T-cell (primary cell): ENCODE results near the gene BANK1. TPM values are rescaled to one million over a fixed set of nuclear protein-coding genes. Genes with fewer than 3 reads are reported as not detected.

Source experiments
- ATAC-seq, 4 experiments: fragments of 200-7000 bp in 3 of 4; fragments of 150-1000 bp in 1 of 4; cut with Tn5 transposase; replicated peaks in 1 of 4; 1 replicate in 3 of 4; 2 replicates in 1 of 4; pipeline ENCODE4 v1.10.0; 2021; ENCODE audit warnings: moderate library complexity in 3 of 4, mild to moderate bottlenecking in 2 of 4, moderate number of reproducible peaks in 1 of 4
- CTCF ChIA-PET, 2 donors: fragments of 300-600 bp; sonication (Branson Sonifier 250); formaldehyde crosslinking; loops; one replicate each; lab custom pipeline; 2022; ENCODE audit warnings: antibody characterized with exemption in 2 of 2; lab: Charles Lee
- POLR2A ChIA-PET, 2 donors: fragments of 300-600 bp; sonication (Branson Sonifier 250); formaldehyde crosslinking; loops; one replicate each; lab custom pipeline; 2022; ENCODE audit warnings: antibody characterized with exemption in 2 of 2; lab: Charles Lee
- DNase-seq, 35 experiments: peaks; one replicate each; pipeline versions ENCODE4 v3.0.0 to v3.0.0-alpha.2; 2013 to 2023
- H3K27ac ChIP-seq: one replicate; pipeline ENCODE4 v1.5.1; 2013; ENCODE audit warnings: low read length
- H3K27me3 ChIP-seq, 2 experiments: replicated peaks in 1 of 2; 1 replicate in 1 of 2; 2 replicates in 1 of 2; pipeline versions ENCODE4 v1.6.1 to v1.7.0; 2013; ENCODE audit warnings: low read length in 1 of 2, mixed read lengths in 1 of 2; ENCODE audit not compliant: control insufficient read depth in 2 of 2, insufficient read depth in 2 of 2; ENCODE audit errors: extremely low read depth in 1 of 2
- H3K36me3 ChIP-seq, 2 donors: 1 replicate in 1 of 2; 2 replicates in 1 of 2; pipeline versions ENCODE4 v1.6.1 to v1.7.0; 2013; ENCODE audit warnings: low read length in 1 of 2; ENCODE audit not compliant: control insufficient read depth in 2 of 2, insufficient read depth in 1 of 2; ENCODE audit errors: extremely low read depth in 1 of 2
- H3K4me1 ChIP-seq, 2 experiments: 1 replicate in 1 of 2; 2 replicates in 1 of 2; pipeline versions ENCODE4 v1.6.1 to v1.7.0; 2013; ENCODE audit warnings: low read length in 2 of 2, mixed read lengths in 1 of 2; ENCODE audit not compliant: insufficient read depth in 2 of 2, control insufficient read depth in 1 of 2; ENCODE audit errors: extremely low read depth in 1 of 2
- H3K4me3 ChIP-seq, 2 donors: 1 replicate in 1 of 2; 2 replicates in 1 of 2; pipeline versions ENCODE4 v1.5.1 to v1.7.0; 2013; ENCODE audit warnings: mild to moderate bottlenecking in 2 of 2, low read length in 1 of 2, moderate library complexity in 1 of 2; ENCODE audit not compliant: control insufficient read depth in 1 of 2; ENCODE audit errors: extremely low read depth in 1 of 2
- H3K9me3 ChIP-seq: 2 replicates; pipeline ENCODE4 v1.7.0; 2013
- H3K27ac Mint-ChIP-seq, 2 donors: one replicate each; pipeline ENCODE4 v1.8.0; 2020 to 2021; ENCODE audit warnings: mild to moderate bottlenecking in 2 of 2, mixed read lengths in 2 of 2
- H3K27me3 Mint-ChIP-seq, 2 donors: one replicate each; pipeline ENCODE4 v1.8.0; 2021 to 2022; ENCODE audit warnings: mixed read lengths in 2 of 2
- H3K36me3 Mint-ChIP-seq: one replicate; pipeline ENCODE4 v1.8.0; 2021; ENCODE audit warnings: mixed read lengths
- H3K4me1 Mint-ChIP-seq, 3 donors: one replicate each; pipeline ENCODE4 v1.8.0; 2020 to 2022; ENCODE audit warnings: mixed read lengths in 3 of 3, mild to moderate bottlenecking in 1 of 3
- H3K4me3 Mint-ChIP-seq, 3 donors: one replicate each; pipeline ENCODE4 v1.8.0; 2020 to 2022; ENCODE audit warnings: mild to moderate bottlenecking in 3 of 3, mixed read lengths in 3 of 3, moderate library complexity in 3 of 3
- H3K9me3 Mint-ChIP-seq, 3 donors: one replicate each; pipeline ENCODE4 v1.8.0; 2020 to 2022; ENCODE audit warnings: mixed read lengths in 3 of 3
- WGBS: methylation state at CpG from one replicate; pipeline ENCODE4 v1.1.5; 2013; ENCODE audit warnings: missing lambda C conversion rate; ENCODE audit not compliant: insufficient coverage; 5-methylcytosine and 5-hydroxymethylcytosine counted together
- total RNA-seq, 35 experiments: library from RNA in 6 of 35; stranded (reverse) in 6 of 35; fragments of 120-200 nt in 1 of 35; gene quantifications; one replicate each; pipeline versions ENCODE4 v1.2.1 to v1.2.4 and lab custom pipeline; 2013 to 2026

The BANK1 gene
- total RNA-seq, 5 donors from 2014 or later (not counting 1 experiment from before 2014, with no cell fraction given) = 2.5 to 10.9 (median 3.5) TPM

DNA sequence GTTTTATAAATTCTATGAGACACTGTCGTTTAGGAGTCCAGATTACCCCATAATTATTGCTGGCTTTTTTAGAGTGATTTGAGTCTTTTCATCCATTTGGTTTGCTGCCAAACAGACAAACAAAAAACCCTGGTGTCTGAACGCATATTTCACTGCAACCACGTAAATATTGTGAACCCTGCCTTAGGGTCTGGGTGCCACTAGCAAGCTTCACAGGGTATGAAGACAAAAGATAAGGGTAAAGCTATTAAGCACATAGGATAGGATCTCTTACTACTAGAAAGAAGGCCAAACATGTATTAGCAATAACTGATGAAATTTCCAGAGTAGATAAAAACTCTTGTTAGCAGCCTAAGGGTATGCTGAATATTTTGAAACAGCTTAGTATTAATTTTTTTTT, 143.3 kb downstream of the BANK1 start:
- Histone ChIP-seq H3K4me3 (no peak overlapping the region), H3K36me3 (no peaks in the 10 kb centered on the region), H3K4me1 (no peaks in the 10 kb centered on the region), H3K9me3 (no peaks in the 10 kb centered on the region), H3K27me3 (no peaks in the 10 kb centered on the region), H3K27ac (no peak overlapping the region)
- ChIA-PET POLR2A (interaction anchor here in 1 of 2 donors (0.5 kb wide), 1 partner anchor 132 kb away, joined by 4 read pairs; no protein-coding TSS in a partner anchor), CTCF (no interaction called here)
- ATAC-seq = no peak
- no peaks in the 10 kb centered on the region for H3K36me3 Mint-ChIP-seq
- no CpG with 5 or more reads among the region's 3 CpGs for WGBS
- H3K9me3 Mint-ChIP-seq = peaks cover 0 to 7% (median 5%) of the 10 kb centered on the region in 3 donors
- no peak overlapping the region for H3K4me3 Mint-ChIP-seq
- H3K4me1 Mint-ChIP-seq = no peaks in the 10 kb centered on the region
- H3K27me3 Mint-ChIP-seq = no peaks in the 10 kb centered on the region
- no peak overlapping the region for H3K27ac Mint-ChIP-seq
- no peak for DNase-seq

DNA sequence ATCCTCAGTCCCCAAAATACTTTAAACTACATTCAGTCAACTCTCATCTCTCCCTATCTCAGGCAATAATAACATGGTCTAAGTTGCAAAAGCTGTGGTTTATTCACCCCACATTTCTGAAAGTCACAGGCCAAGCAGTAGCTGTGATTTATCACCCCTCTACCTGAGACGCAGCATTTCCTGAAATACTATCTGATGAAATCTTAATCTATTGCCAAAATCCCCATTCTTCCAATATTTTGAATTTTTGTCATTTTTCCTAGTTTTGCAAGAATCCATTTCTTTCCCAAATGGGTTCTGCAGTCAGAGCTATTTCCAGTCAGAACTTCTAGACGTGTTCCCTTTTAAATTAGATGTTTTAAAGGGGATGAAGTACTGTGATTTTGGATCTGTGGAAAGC, 148.3 kb downstream of the BANK1 start:
- Histone ChIP-seq H3K27me3 (no peaks in the 10 kb centered on the region), H3K4me3 (no peak overlapping the region), H3K27ac (no peak overlapping the region), H3K4me1 (no peaks in the 10 kb centered on the region), H3K36me3 (no peaks in the 10 kb centered on the region), H3K9me3 (no peaks in the 10 kb centered on the region)
- DNase-seq (no peak), ATAC-seq (no peak)
- Mint-ChIP-seq H3K36me3 (no peaks in the 10 kb centered on the region), H3K27me3 (peaks cover 6 to 7% of the 10 kb centered on the region in 2 donors), H3K4me3 (no peak overlapping the region), H3K4me1 (no peaks in the 10 kb centered on the region), H3K9me3 (peaks cover 0 to 7% (median 5%) of the 10 kb centered on the region in 3 donors), H3K27ac (no peak overlapping the region)
- WGBS = 78% methylated on average over 1 of the region's 2 CpGs
- POLR2A ChIA-PET = no interaction called here
- CTCF ChIA-PET = no interaction called here

DNA sequence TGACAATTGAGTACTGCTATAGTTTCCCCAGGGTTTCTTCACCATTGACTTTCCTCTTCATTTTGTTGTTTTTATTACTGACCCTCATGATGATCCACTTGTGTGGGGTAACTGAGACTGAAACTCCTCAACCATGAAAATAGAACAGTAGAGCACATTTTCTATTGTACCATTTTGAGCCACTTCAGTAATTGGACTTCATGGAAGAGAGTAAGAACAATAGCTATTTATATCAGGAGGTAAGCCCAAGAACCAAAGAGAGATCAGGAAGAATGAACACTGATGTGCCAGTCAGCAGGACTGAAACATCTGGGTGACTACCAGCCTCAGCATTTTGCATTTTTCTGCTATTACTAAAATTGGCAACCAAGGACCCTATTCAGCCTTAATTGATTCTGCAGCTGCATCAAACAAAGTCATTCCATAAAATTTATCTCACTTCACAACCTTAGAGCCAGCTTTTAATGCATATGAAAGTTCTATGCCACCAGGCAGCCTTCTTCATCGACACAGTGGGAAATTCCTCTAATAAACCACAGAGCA, 151.4 kb downstream of the BANK1 start:
- Mint-ChIP-seq H3K36me3 (no peaks in the 10 kb centered on the region), H3K4me1 (no peaks in the 10 kb centered on the region), H3K27ac (no peak overlapping the region), H3K27me3 (peaks cover 7 to 8% of the 10 kb centered on the region in 2 donors), H3K9me3 (peaks cover 0 to 5% (median 3%) of the 10 kb centered on the region in 3 donors), H3K4me3 (no peak overlapping the region)
- no peaks in the 10 kb centered on the region for H3K9me3 ChIP-seq
- no peak overlapping the region for H3K27ac ChIP-seq
- DNase-seq (no peak), ATAC-seq (no peak)
- H3K27me3 ChIP-seq = no peaks in the 10 kb centered on the region
- CTCF ChIA-PET = no interaction called here
- WGBS = no CpG with 5 or more reads among the region's 1 CpG
- H3K4me1 ChIP-seq = no peaks in the 10 kb centered on the region
- H3K36me3 ChIP-seq = no peaks in the 10 kb centered on the region
- H3K4me3 ChIP-seq = no peak overlapping the region
- POLR2A ChIA-PET = no interaction called here

DNA sequence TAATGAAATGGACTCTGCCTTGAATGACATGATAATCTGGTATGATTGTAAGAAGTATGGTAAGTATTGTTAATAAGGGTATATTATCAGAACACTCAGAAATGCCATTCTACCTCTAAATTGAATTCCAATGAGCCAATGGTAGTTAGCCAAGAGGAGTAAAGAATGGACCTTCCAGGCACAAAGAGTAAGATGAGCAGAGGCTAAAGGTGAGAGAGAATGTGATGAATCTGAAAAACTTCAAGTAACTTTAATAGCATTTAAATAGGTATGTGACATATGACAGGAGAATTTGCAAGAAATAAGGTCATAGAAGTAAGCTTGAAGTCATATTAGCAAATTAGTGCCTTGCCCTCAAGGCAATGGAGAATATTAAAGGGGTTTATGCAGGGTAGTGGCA, 152.4 kb downstream of the BANK1 start:
- no peak overlapping the region for H3K27ac ChIP-seq
- Mint-ChIP-seq H3K36me3 (no peaks in the 10 kb centered on the region), H3K4me1 (no peaks in the 10 kb centered on the region), H3K4me3 (no peak overlapping the region), H3K9me3 (no peaks in the 10 kb centered on the region), H3K27me3 (peaks cover 7 to 8% of the 10 kb centered on the region in 2 donors), H3K27ac (no peak overlapping the region)
- H3K36me3 ChIP-seq = no peaks in the 10 kb centered on the region
- no peak for ATAC-seq
- H3K9me3 ChIP-seq = no peaks in the 10 kb centered on the region
- POLR2A ChIA-PET = interaction anchor here in 1 of 2 donors (0.5 kb wide), 1 partner anchor 487 kb away, joined by 5 read pairs; no protein-coding TSS in a partner anchor
- no peak overlapping the region for H3K4me3 ChIP-seq
- CTCF ChIA-PET = interaction anchor here in 1 of 2 donors (0.5 kb wide), 1 partner anchor 1168 kb away, joined by 3 read pairs; no protein-coding TSS in a partner anchor
- DNase-seq = no peak
- H3K4me1 ChIP-seq = no peaks in the 10 kb centered on the region
- H3K27me3 ChIP-seq = no peaks in the 10 kb centered on the region

DNA sequence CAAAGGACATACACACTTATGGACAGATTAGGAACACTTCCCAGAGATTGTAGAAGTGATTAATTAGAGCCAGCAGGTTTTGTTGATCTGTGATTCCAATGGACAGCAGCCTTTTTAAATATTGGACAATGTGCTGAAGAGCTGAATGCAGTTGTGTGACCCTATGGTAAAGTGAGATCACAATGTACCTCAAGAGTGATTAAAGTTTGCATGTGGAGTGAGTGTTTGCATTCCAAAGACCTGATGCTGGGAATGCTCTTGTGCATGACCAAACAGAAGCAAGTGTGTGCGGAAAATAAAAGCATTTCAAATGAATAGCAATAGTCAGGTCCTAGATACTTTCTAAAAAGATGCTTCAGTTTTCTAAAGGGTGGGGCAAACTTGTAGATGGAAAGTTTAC, 154.1 kb downstream of the BANK1 start:
- no peaks in the 10 kb centered on the region for H3K4me1 ChIP-seq
- H3K27me3 Mint-ChIP-seq = peaks cover 7 to 8% of the 10 kb centered on the region in 2 donors
- H3K9me3 Mint-ChIP-seq = no peaks in the 10 kb centered on the region
- H3K4me3 ChIP-seq = no peak overlapping the region
- WGBS = no CpG with 5 or more reads among the region's 1 CpG
- ChIA-PET CTCF (no interaction called here), POLR2A (no interaction called here)
- no peaks in the 10 kb centered on the region for H3K4me1 Mint-ChIP-seq
- H3K4me3 Mint-ChIP-seq = no peak overlapping the region
- no peak for DNase-seq
- no peaks in the 10 kb centered on the region for H3K9me3 ChIP-seq
- H3K27me3 ChIP-seq = no peaks in the 10 kb centered on the region
- ATAC-seq = no peak
- no peaks in the 10 kb centered on the region for H3K36me3 ChIP-seq
- H3K27ac ChIP-seq = no peak overlapping the region
- H3K27ac Mint-ChIP-seq = no peak overlapping the region
- no peaks in the 10 kb centered on the region for H3K36me3 Mint-ChIP-seq

DNA sequence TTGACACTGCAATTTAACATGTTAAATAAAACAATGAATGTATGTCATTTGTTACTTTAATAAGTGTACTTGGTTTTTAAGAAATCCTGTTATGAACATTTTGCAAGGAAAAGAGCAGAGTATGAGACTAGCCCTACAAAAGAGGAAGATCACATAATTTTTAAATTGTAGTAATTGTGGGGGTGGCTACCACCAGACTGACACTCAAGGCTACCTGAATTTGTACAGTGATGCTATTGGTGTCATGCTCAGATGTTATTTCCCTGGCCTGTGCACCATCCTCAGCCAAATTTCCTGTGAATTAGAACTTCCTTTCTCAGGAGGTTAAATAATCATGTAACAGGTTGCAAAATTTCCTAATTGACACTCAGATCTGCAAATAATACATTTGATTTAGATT, 157.5 kb downstream of the BANK1 start:
- ChIA-PET CTCF (no interaction called here), POLR2A (no interaction called here)
- H3K9me3 Mint-ChIP-seq = no peaks in the 10 kb centered on the region
- Histone ChIP-seq H3K4me1 (no peaks in the 10 kb centered on the region), H3K27ac (no peak overlapping the region), H3K4me3 (no peak overlapping the region), H3K9me3 (no peaks in the 10 kb centered on the region), H3K27me3 (no peaks in the 10 kb centered on the region), H3K36me3 (no peaks in the 10 kb centered on the region)
- no peaks in the 10 kb centered on the region for H3K36me3 Mint-ChIP-seq
- H3K27ac Mint-ChIP-seq = no peak overlapping the region
- no peak overlapping the region for H3K4me3 Mint-ChIP-seq
- no peak for DNase-seq
- no peak for ATAC-seq
- no peaks in the 10 kb centered on the region for H3K4me1 Mint-ChIP-seq
- H3K27me3 Mint-ChIP-seq = peaks cover 5 to 9% of the 10 kb centered on the region in 2 donors

DNA sequence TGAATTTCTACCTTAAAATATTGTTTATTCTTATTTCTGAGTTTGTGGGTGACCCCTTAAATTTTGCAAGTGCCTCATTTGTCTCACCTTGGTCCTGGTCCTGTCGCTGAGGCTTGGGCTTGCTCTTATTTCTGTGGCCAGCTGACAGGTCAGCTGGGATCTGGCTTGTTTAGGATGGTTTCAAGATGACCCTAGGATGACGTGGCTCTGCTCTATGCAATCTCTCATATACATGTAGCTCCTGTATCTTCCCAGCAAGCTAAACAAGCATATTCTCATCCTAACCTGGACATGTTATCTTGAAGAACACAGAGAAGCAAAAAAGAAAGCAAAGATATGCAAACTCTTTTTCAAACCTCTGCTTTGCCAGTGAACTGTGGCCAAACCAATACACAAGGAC, 158.4 kb downstream of the BANK1 start:
- no peaks in the 10 kb centered on the region for H3K4me1 Mint-ChIP-seq
- DNase-seq (no peak), ATAC-seq (no peak)
- POLR2A ChIA-PET = no interaction called here
- Histone ChIP-seq H3K36me3 (no peaks in the 10 kb centered on the region), H3K9me3 (no peaks in the 10 kb centered on the region), H3K4me3 (no peak overlapping the region), H3K4me1 (no peaks in the 10 kb centered on the region), H3K27me3 (no peaks in the 10 kb centered on the region), H3K27ac (no peak overlapping the region)
- H3K9me3 Mint-ChIP-seq = no peaks in the 10 kb centered on the region
- peaks cover 2 to 6% of the 10 kb centered on the region in 2 donors for H3K27me3 Mint-ChIP-seq
- WGBS = 60% methylated on average over 1 of the region's 2 CpGs
- H3K4me3 Mint-ChIP-seq = no peak overlapping the region
- H3K36me3 Mint-ChIP-seq = no peaks in the 10 kb centered on the region
- no peak overlapping the region for H3K27ac Mint-ChIP-seq
- CTCF ChIA-PET = no interaction called here
